GM12875 (cell line): ENCODE data around the gene FBXO17.

Experiments used
- H3K4me3 ChIP-seq: one replicate; pipeline ENCODE4 v1.5.1; 2011; ENCODE audit warnings: low read depth, low read length, control low read depth
- CTCF ChIP-seq: IDR thresholded peaks from 2 replicates; pipeline ENCODE4 v1.5.1; 2011; ENCODE audit warnings: low read depth, mild to moderate bottlenecking, control low read depth, inconsistent platforms, low read length, moderate library complexity, borderline replicate concordance; ENCODE audit not compliant: insufficient read depth

FBXO17 gene

DNA sequence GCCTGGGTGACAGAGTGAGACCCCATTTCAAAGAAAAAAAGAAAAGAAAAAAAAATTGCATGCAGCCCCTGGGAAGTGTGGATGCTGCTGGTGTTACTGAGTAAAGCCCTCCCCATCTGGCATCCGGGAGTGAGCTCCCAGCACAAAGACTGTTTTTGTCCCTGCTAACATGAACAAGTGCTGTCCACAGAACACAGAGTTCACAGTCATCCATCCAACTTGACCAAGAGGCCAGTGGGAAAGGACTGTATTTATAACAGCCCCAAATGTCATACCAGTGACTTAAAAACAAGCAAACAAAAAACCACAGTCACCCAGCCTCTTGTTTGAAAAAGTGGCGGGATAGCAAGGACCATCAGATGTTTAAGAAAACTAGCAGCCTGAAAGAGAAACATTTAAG is 10.8 kb downstream of the FBXO17 start:
- no peak overlapping the region for H3K4me3 ChIP-seq
- no peak for TF ChIP-seq CTCF

DNA sequence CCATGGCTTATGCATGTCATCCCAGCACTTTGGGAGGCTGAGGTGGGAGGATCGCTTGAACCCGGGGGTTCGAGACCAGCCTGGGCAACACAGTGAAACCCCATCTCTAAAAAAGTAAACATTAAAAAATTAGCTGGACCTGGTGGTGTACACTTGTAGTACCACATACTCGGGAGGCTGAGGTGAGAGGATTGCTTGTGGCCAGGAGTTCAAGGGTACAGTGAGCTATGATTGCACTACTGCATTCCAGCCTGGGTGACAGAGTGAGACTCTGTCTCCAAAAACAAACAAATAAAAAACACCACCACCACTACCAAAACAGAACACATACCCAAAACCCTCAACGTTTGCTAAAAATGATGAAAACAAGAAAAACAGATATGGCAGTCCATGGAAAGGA is 15.9 kb downstream of the FBXO17 start:
- no peak overlapping the region for H3K4me3 ChIP-seq
- TF ChIP-seq CTCF, result no peak

DNA sequence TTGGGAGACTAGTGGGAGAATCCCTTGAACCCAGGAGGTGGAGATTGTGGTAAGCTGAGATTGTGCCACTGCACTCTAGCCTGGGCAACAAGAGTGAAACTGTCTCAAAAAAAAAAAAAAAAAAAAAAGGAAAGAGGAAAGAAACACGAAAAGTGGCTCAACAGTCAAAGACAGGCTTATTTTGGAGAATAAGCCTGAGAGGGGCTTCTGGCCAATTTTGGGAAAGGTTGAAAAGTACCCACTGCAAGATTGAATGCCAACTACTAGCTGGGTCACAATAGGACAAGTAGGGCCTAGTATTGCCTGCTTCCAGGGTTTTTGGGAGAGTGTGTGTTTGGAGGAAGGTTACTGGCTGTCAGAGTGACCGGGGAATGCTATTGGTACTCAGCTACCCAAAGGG is 17.2 kb downstream of the FBXO17 start:
- no peak for TF ChIP-seq CTCF
- no peak overlapping the region for H3K4me3 ChIP-seq

DNA sequence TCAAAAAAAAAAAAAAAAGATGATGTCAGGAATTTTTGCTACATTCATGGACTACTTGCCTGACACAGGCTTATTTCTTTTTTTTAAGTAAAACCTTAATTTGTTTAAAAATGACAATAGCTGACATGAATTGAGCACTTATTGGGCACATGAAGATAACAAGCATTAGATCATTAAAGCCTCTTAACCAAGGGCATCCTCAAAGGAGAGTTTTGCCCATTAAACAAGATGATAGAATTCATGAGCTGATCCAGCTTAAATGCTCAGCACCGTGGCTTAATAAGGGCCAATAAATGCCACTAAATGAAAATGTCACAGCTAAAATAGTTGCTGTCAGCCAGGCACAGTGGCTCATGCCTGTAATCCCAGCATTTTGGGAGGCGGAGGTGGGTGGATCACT is 19.3 kb downstream of the FBXO17 start:
- no peak for TF ChIP-seq CTCF
- no peak overlapping the region for H3K4me3 ChIP-seq

DNA sequence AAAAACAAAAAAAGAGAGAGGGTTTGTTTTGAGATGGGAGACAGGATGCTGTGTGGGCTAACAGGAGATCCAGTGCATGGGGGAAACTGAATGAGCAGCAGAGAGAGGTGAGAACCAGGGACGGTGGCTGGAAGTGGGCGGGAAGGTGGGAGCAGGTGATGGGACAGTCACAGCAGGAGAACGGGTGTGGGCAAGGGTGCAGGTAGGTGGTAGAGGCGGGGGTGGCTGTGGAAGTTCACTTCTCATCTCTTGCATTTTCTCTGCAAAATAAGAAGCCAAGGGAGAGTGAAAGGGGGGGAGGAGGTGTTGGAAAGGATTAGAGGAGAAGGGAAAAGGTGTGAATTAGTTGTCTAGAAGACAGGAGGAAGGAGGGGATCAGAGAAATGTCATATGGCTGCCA is 21.9 kb downstream of the FBXO17 start:
- no peak for TF ChIP-seq CTCF
- H3K4me3 ChIP-seq, result no peak overlapping the region

GRCh38 chr19:38952395-38953165 is 23.0 kb downstream of the FBXO17 start:
- no peak overlapping the region for H3K4me3 ChIP-seq
- TF ChIP-seq CTCF, result peak; percentile 43; the same call in 1 of the 2 replicates

- TF ChIP-seq CTCF, result no peak
- H3K4me3 ChIP-seq, result no peak overlapping the region
Measured at GRCh38 chr19:38951187-38951586, 24.4 kb downstream of the FBXO17 start.
